T-helper 2 cell treated with Interferon-gamma antibody and Interleukin-4, amounts not matched to agents 5 μg/mL and 100 μg/mL, for 36 hours (primary cell): ENCODE measurements around the gene PEX12.

ENCODE experiments used
- DNase-seq: peaks from one replicate; pipeline ENCODE4 v3.0.0; 2021; ENCODE audit warnings: low spot score
- H3K27ac Mint-ChIP-seq: one replicate; pipeline ENCODE4 v1.8.0; 2021; ENCODE audit warnings: mild to moderate bottlenecking, mixed read lengths
- H3K27me3 Mint-ChIP-seq: one replicate; pipeline ENCODE4 v1.8.0; 2021; ENCODE audit warnings: low read depth, mixed read lengths
- H3K36me3 Mint-ChIP-seq: one replicate; pipeline ENCODE4 v1.8.0; 2021; ENCODE audit warnings: low read depth, mixed read lengths
- H3K4me1 Mint-ChIP-seq: one replicate; pipeline ENCODE4 v1.8.0; 2021; ENCODE audit warnings: low read depth, mixed read lengths
- H3K4me3 Mint-ChIP-seq: one replicate; pipeline ENCODE4 v1.8.0; 2022; ENCODE audit warnings: mild to moderate bottlenecking, moderate library complexity, mixed read lengths
- H3K9me3 Mint-ChIP-seq: one replicate; pipeline ENCODE4 v1.8.0; 2021; ENCODE audit warnings: mixed read lengths

Gene PEX12

GRCh38 chr17:35560703-35561102 lies 17.7 kb downstream of the PEX12 start, which contains the start of gene SLFN14:
SLFN14 (minus strand) TSS chr17:35560819; CDS start chr17:35558062, 2,757 bp downstream.
- Mint-ChIP-seq H3K36me3 (no peaks in the 10 kb centered on the region), H3K4me1 (no peaks in the 10 kb centered on the region), H3K4me3 (no peak within 1 kb of the TSS), H3K9me3 (no peaks in the 10 kb centered on the region), H3K27ac (no peak within 1 kb of the TSS), H3K27me3 (peaks cover 33% of the 10 kb centered on the region)
- DNase-seq: no peak

- Mint-ChIP-seq H3K4me3 (no peak overlapping the region), H3K4me1 (no peaks in the 10 kb centered on the region), H3K27me3 (peaks cover 31% of the 10 kb centered on the region), H3K9me3 (no peaks in the 10 kb centered on the region), H3K36me3 (no peaks in the 10 kb centered on the region), H3K27ac (no peak overlapping the region)
- DNase-seq: no peak
Measured at GRCh38 chr17:35559495-35560210, 18.7 kb downstream of the PEX12 start.

GRCh38 chr17:35557353-35557752 lies 21.0 kb downstream of the PEX12 start:
- no peaks in the 10 kb centered on the region for H3K36me3 Mint-ChIP-seq
- no peaks in the 10 kb centered on the region for H3K4me1 Mint-ChIP-seq

GRCh38 chr17:35555691-35556090 lies 22.7 kb downstream of the PEX12 start:
- Mint-ChIP-seq H3K36me3 (no peaks in the 10 kb centered on the region), H3K27me3 (peaks cover 30% of the 10 kb centered on the region), H3K4me1 (no peaks in the 10 kb centered on the region)

More at GRCh38 chr17:35557353-35557752, 21.0 kb downstream of the PEX12 start:
- no peak for DNase-seq
- no peak overlapping the region for H3K27ac Mint-ChIP-seq
- peaks cover 30% of the 10 kb centered on the region for H3K27me3 Mint-ChIP-seq
- H3K4me3 Mint-ChIP-seq: no peak overlapping the region
- no peaks in the 10 kb centered on the region for H3K9me3 Mint-ChIP-seq

GRCh38 chr17:35554668-35555067 lies 23.7 kb downstream of the PEX12 start:
- DNase-seq: no peak
- Mint-ChIP-seq H3K4me1 (no peaks in the 10 kb centered on the region), H3K36me3 (no peaks in the 10 kb centered on the region), H3K9me3 (no peaks in the 10 kb centered on the region), H3K4me3 (no peak overlapping the region), H3K27ac (no peak overlapping the region), H3K27me3 (peaks cover 26% of the 10 kb centered on the region)

More at GRCh38 chr17:35555691-35556090, 22.7 kb downstream of the PEX12 start:
- DNase-seq: no peak
- H3K27ac Mint-ChIP-seq: no peak overlapping the region
- no peaks in the 10 kb centered on the region for H3K9me3 Mint-ChIP-seq
- no peak overlapping the region for H3K4me3 Mint-ChIP-seq

GRCh38 chr17:35553310-35553709 lies 25.1 kb downstream of the PEX12 start:
- H3K9me3 Mint-ChIP-seq: no peaks in the 10 kb centered on the region
- H3K27ac Mint-ChIP-seq: no peak overlapping the region
- peaks cover 17% of the 10 kb centered on the region for H3K27me3 Mint-ChIP-seq
- DNase-seq: no peak
- no peaks in the 10 kb centered on the region for H3K36me3 Mint-ChIP-seq
- no peaks in the 10 kb centered on the region for H3K4me1 Mint-ChIP-seq
- no peak overlapping the region for H3K4me3 Mint-ChIP-seq

- DNase-seq: no peak
- H3K27ac Mint-ChIP-seq: no peak overlapping the region
Measured at GRCh38 chr17:35548978-35549377, 29.4 kb downstream of the PEX12 start.

GRCh38 chr17:35548208-35548810 lies 30.1 kb downstream of the PEX12 start:
- H3K27ac Mint-ChIP-seq: no peak overlapping the region
- H3K4me3 Mint-ChIP-seq: no peak overlapping the region
- H3K36me3 Mint-ChIP-seq: peaks cover 2% of the 10 kb centered on the region
- no peaks in the 10 kb centered on the region for H3K9me3 Mint-ChIP-seq
- H3K27me3 Mint-ChIP-seq: peaks cover 2% of the 10 kb centered on the region
- peaks cover 14% of the 10 kb centered on the region for H3K4me1 Mint-ChIP-seq
- DNase-seq: no peak

More at GRCh38 chr17:35548978-35549377, 29.4 kb downstream of the PEX12 start:
- no peak overlapping the region for H3K4me3 Mint-ChIP-seq
- peaks cover 2% of the 10 kb centered on the region for H3K27me3 Mint-ChIP-seq
- no peaks in the 10 kb centered on the region for H3K9me3 Mint-ChIP-seq
- H3K36me3 Mint-ChIP-seq: no peaks in the 10 kb centered on the region
- H3K4me1 Mint-ChIP-seq: peaks cover 7% of the 10 kb centered on the region

- Mint-ChIP-seq H3K27me3 (peaks cover 2% of the 10 kb centered on the region), H3K9me3 (no peaks in the 10 kb centered on the region), H3K4me3 (no peak overlapping the region), H3K4me1 (peaks cover 20% of the 10 kb centered on the region), H3K27ac (no peak overlapping the region), H3K36me3 (peaks cover 2% of the 10 kb centered on the region)
- DNase-seq: no peak
Measured at GRCh38 chr17:35546487-35546886, 31.9 kb downstream of the PEX12 start.

- Mint-ChIP-seq H3K4me1 (peaks cover 28% of the 10 kb centered on the region), H3K27me3 (no peaks in the 10 kb centered on the region), H3K36me3 (peaks cover 2% of the 10 kb centered on the region), H3K9me3 (no peaks in the 10 kb centered on the region), H3K4me3 (no peak overlapping the region), H3K27ac (no peak overlapping the region)
- no peak for DNase-seq
Measured at GRCh38 chr17:35545150-35545549, 33.2 kb downstream of the PEX12 start.

GRCh38 chr17:35543856-35544255 lies 34.5 kb downstream of the PEX12 start:
- Mint-ChIP-seq H3K9me3 (no peaks in the 10 kb centered on the region), H3K27me3 (no peaks in the 10 kb centered on the region), H3K27ac (no peak overlapping the region), H3K4me1 (peaks cover 41% of the 10 kb centered on the region), H3K36me3 (peaks cover 2% of the 10 kb centered on the region), H3K4me3 (no peak overlapping the region)
- DNase-seq: no peak

GRCh38 chr17:35542990-35543389 lies 35.4 kb downstream of the PEX12 start:
- Mint-ChIP-seq H3K27me3 (no peaks in the 10 kb centered on the region), H3K36me3 (peaks cover 2% of the 10 kb centered on the region), H3K4me3 (no peak overlapping the region), H3K9me3 (no peaks in the 10 kb centered on the region), H3K27ac (peak overlapping the region; percentile 18), H3K4me1 (peaks cover 49% of the 10 kb centered on the region)
- no peak for DNase-seq

GRCh38 chr17:35541434-35541833 lies 36.9 kb downstream of the PEX12 start:
- Mint-ChIP-seq H3K36me3 (peaks cover 12% of the 10 kb centered on the region), H3K4me3 (peak overlapping the region; percentile 90), H3K9me3 (no peaks in the 10 kb centered on the region), H3K27me3 (no peaks in the 10 kb centered on the region), H3K27ac (peak overlapping the region; percentile 95), H3K4me1 (peaks cover 48% of the 10 kb centered on the region)
- no peak for DNase-seq

GRCh38 chr17:35540589-35541404 lies 37.6 kb downstream of the PEX12 start:
- peaks cover 17% of the 10 kb centered on the region for H3K36me3 Mint-ChIP-seq
- no peaks in the 10 kb centered on the region for H3K9me3 Mint-ChIP-seq
- H3K27ac Mint-ChIP-seq: peak overlapping the region; percentile 95
- H3K27me3 Mint-ChIP-seq: no peaks in the 10 kb centered on the region
- peaks cover 48% of the 10 kb centered on the region for H3K4me1 Mint-ChIP-seq
- peak; percentile 47 for DNase-seq
- H3K4me3 Mint-ChIP-seq: peak overlapping the region; percentile 90
